NCI-H2081 (cell line): Measurements from ENCODE around the gene INSIG1.

ENCODE experiments used
- DNase-seq, 2 experiments: peaks; one replicate each; lab custom pipeline; 2025; lab: John Stamatoyannopoulos, UW

Gene INSIG1

GRCh38 chr7:155327590-155328320 lies 30.1 kb downstream of the INSIG1 start:
- DNase-seq, result no peak

GRCh38 chr7:155329225-155329624 lies 31.5 kb downstream of the INSIG1 start:
- no peak for DNase-seq

- DNase-seq, result no peak
These were observed 33.7 kb downstream of the INSIG1 start for GRCh38 chr7:155331396-155331795.

DNA sequence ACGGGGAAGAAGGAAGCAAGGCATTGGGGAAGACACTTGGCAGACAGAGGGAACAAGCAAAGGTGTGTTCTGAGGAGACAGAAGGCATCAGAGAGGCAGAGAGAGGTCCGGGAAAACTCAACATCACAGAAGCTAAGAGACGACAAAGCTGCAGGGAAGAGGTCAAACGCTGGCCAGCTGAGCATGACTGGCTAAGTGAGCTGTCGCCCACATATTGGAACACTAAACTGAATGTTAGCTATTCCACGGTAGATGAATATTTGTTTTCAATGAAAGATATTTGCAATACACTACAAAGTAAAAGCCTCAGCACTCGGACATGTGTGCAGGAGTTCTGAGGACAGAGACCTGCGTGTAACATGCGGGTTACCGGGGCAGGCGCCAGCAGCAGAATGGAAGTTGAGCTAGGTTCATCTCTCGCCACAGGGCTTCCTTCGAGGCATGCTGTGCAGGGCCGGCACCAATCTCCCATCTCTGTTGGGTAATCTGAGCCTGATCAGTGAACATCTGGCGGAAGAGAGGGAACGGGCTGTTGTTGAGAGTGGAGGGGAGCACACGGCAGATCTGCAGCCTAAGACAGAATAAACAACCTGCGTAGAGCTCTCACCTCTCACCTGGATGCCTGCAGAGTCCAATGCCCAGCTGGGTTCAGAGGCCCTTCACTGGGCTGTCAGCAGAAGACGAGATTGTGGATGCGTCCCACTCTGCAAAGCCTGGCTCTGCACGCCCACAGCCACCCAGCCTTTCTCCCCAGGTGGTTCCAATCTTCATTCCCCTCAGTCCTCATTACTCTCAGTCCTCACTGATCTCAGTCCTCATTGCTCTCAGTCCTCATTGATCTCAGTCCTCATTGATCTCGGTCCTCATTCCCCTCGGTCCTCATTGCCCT lies 35.9 kb downstream of the INSIG1 start:
- DNase-seq, result peak in 1 of 2 experiments; percentile 13

- no peak for DNase-seq
These were observed 39.3 kb downstream of the INSIG1 start for GRCh38 chr7:155336812-155337602.

- no peak for DNase-seq
These were observed 40.4 kb downstream of the INSIG1 start for GRCh38 chr7:155337946-155338631.

GRCh38 chr7:155338632-155339320 lies 41.1 kb downstream of the INSIG1 start:
- DNase-seq, result no peak

DNA sequence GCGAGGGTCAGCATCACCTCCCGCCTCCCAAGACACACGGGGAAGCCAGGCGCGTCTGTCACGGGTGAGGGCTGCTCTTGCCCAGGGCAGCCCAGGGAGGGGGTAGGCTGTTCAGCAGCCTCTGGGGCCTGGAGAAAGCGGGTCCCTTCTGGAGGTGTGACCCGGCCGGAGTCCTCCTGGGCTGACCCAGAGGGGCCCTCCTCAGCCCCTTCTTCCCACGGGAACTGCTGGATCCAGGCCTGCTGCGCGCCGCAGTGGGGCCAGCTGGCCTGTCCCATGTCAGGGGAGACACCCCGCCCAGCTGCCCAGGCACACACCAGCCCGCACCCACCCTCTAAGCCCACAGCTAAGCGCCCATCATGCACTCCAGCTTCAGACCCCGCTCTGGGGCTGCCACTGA lies 41.8 kb downstream of the INSIG1 start:
- DNase-seq, result no peak

GRCh38 chr7:155340071-155340531 lies 42.4 kb downstream of the INSIG1 start:
- no peak for DNase-seq

DNA sequence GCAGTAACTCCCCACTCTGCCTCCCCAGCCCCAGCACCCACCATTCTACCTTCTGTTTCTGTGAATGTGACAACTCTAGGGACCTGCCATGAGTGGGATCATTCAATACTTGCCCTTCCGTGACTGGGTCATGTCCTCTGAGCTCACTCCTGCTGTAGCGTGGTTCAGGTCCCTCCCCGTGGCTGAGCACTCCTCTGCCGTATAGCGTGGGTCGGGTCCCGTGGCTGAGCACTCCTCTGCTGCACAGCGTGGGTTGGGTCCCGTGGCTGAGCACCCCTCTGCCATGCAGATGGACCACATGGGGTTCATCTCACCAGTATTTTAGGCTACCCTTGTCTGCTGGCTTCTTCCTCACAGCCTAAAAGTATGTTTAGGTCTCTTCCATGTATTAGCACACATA lies 43.0 kb downstream of the INSIG1 start:
- DNase-seq, result no peak

- no peak for DNase-seq
These were observed 43.8 kb downstream of the INSIG1 start for GRCh38 chr7:155341463-155341983.

- no peak for DNase-seq
These were observed 44.6 kb downstream of the INSIG1 start for GRCh38 chr7:155342313-155342712.

DNA sequence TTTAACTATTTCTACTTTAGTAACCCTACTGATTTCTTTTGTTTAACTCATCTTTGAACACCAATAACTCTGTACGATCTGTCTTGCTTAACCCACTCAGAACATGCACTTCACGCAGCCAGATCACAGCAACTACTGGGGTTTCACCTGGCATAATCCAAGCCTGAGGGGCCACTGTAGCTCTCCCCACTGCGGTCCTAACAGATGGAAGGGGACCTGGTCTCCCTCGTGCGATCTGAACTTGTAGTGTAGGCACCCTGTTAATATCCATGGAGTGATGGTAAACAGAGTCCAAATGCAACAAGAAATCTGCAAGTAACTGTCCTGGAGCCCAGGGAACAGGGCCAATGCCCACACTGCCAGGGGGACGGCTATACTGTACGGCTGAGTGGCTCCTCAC lies 45.5 kb downstream of the INSIG1 start:
- DNase-seq, result no peak

DNA sequence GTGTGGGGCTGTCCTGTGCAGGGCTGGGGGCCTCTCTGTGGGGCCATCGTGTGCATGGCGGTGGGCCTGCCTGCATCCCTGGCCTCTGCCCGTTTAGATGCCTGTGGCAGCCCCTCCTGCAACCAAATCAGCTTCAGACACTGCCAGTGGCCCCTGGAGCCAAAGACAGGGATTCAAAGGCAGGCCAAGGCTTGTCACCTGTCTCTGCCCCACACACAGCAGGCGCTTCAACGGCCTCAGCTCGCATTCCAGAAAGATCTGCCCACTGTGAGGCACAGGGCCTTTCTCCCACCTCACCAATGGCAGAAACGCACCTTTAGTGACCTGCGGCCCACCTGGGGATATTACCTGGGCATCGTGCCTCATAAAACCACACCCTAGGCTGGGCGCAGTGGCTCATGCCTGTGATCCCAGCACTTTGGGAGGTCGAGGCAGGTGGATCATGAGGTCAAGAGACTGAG lies 46.0 kb downstream of the INSIG1 start:
- DNase-seq, result no peak

GRCh38 chr7:155344270-155344617 lies 46.6 kb downstream of the INSIG1 start:
- DNase-seq, result no peak

DNA sequence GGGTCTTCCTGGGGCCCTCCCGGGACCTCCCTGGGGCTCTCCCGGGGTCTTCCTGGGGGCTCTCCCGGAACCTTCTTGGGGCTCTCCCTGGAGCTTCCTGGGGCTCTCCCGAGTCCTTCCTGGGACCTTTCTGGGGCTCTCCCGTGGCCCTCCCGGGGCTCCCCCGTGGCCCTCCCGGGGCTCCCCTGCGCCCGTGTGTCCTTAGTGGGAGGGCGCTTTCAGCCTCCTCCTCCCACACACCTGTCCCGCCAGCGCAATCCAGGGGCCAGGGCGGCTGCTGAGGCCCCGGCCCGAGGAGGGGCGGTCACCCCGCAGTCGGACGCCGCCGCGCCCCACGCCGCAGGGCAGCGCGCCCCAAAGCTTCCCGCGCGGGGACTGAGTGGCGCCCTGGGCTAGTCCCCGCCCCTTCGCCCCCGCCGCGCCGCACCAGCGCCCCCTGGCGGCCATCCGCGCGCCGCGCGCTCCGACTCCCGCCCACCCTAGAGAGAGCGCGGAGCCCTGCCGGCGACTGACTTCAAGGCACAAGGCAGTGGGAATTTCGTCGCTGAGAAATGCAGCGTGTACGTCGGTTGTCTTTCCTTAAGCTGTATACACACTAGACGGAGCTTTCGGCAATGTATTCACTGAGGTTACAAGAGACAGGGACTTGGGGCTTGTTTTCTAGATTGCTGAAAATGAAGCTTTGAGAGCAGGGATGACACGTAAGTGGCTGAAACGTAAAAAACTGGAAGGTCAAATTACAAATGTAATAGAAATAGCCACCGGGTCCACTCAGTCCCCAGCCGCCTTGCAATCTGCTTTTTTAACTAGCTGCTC lies 47.1 kb downstream of the INSIG1 start:
- peak; percentile 52 to 68 for DNase-seq

- no peak for DNase-seq
These were observed 47.8 kb downstream of the INSIG1 start for GRCh38 chr7:155345490-155345889.

DNA sequence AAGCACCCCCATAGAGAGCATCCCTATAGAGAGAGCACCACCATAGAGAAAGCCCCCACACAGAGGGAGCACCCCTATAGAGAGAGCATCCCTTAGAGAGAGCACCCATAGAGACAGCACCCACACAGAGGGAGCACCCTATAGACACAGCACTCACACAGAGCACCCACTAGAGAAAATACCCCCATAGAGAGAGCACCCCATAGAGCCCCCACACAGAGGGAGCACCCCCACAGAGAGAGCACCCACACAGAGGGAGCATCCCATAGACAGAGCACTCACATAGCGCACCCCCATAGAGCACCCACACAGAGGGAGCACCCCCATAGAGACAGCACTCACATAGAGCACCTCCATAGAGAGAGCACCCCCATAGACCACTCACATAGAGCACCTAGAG lies 48.6 kb downstream of the INSIG1 start:
- DNase-seq, result no peak

DNA sequence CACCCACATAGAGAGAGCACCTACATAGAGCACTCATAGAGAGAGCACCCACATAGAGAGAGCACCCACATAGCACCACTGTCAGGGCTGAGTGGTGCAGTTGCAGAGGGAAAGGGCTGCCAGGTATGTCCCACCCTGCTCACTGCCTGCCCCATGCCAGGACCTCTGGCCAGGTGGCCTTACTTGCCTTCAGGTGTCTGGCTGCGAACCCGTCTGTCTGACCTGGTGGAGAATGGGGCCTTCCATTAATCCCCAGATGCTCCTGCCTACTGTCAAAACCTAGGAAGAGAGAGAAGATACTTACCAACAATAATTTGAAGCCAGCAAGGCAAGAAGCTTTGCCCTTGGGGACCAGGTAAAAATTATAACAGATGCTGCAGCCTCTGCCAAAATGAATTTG lies 51.1 kb downstream of the INSIG1 start:
- DNase-seq, result no peak
